Ishikawa (cell line): ENCODE measurements around the gene CTAG1A.

ENCODE experiments used
- CEBPB ChIP-seq: IDR thresholded peaks from 2 replicates; pipeline ENCODE4 v1.6.1; 2012
- CREB1 ChIP-seq: IDR thresholded peaks from 2 replicates; pipeline ENCODE4 v1.6.1; 2012; ENCODE audit warnings: low read depth
- EGR1 ChIP-seq: IDR thresholded peaks from 2 replicates; pipeline ENCODE4 v1.6.1; 2012
- EP300 ChIP-seq: IDR thresholded peaks from 2 replicates; pipeline ENCODE4 v1.6.1; 2012; ENCODE audit warnings: borderline replicate concordance
- FOXM1 ChIP-seq: IDR thresholded peaks from 2 replicates; pipeline ENCODE4 v1.6.1; 2012; ENCODE audit warnings: low read depth, borderline replicate concordance
- NFIC ChIP-seq: IDR thresholded peaks from 2 replicates; pipeline ENCODE4 v1.6.1; 2012
- RAD21 ChIP-seq: IDR thresholded peaks from 2 replicates; pipeline ENCODE4 v1.6.1; 2012; ENCODE audit warnings: low read depth
- REST ChIP-seq: IDR thresholded peaks from 2 replicates; pipeline ENCODE4 v1.6.1; 2012; ENCODE audit warnings: low read depth, mild to moderate bottlenecking
- TAF1 ChIP-seq: IDR thresholded peaks from 2 replicates; pipeline ENCODE4 v1.6.1; 2012; ENCODE audit warnings: low read depth, mild to moderate bottlenecking
- TCF12 ChIP-seq: IDR thresholded peaks from 2 replicates; pipeline ENCODE4 v1.6.1; 2012; ENCODE audit warnings: low read depth
- YY1 ChIP-seq: IDR thresholded peaks from 2 replicates; pipeline ENCODE4 v1.6.1; 2012; ENCODE audit warnings: low read depth
- ZBTB7A ChIP-seq: IDR thresholded peaks from 2 replicates; pipeline ENCODE4 v1.6.1; 2012; ENCODE audit warnings: low read depth
- TF ChIP-seq, protein P1 (sequence below): IDR thresholded peaks from 2 replicates; pipeline ENCODE4 v1.6.1; 2012
- TF ChIP-seq, protein P2 (sequence below): IDR thresholded peaks from 2 replicates; pipeline ENCODE4 v1.6.1; 2012

The CTAG1A gene

DNA sequence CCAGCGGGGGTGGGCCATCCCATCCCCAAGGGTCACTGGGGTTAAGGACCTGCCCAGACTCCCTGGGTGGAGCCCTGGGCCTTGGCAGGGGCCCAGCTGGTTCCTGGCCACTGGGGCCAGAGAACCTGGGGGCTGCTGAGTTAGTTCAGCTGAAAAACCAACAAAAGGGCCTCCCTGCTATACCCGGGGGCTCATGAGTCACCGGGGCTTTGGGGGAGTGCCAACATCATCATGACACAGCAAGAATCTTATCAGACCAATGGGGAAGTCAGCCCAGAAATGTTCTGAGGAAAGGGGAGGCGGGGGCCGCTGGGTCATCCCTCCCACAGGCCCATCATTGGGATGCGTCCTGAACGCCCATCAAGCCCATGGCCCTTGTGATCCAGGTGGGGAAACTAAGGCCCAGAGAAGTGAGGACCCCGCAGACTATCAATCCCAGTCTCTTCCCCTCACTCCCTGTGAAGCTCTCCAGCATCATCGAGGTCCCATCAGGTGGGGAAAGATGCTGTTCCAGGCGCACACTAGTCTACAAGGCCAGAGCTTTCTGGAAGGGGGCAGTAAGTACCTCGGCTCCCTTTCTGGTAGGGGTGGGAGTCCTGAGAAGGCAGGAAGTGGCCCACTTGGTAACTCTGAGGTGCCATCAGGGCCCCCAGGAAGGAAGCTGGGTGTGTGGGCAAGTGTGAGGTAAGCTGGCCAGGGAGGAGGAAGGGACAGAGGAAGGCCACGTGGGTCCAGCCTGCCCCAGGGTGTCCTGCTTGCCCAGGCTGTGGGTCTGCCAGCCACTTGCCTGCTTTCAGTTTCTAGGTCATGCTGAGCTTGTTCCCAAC lies 42.8 kb upstream of the CTAG1A start:
- TF ChIP-seq FOXM1: no peak
- TF ChIP-seq TCF12: no peak
- peak; percentile 71; the same call in 1 of the 2 replicates for TF ChIP-seq NFIC
- peak; percentile 28; the same call in 1 of the 2 replicates for TF ChIP-seq EP300
- 0 out of 2 replicates have a peak, but pooled peaks have one; percentile 60 for TF ChIP-seq ZBTB7A
- no peak for TF ChIP-seq CEBPB
- TF ChIP-seq TAF1: no peak
- TF ChIP-seq, protein P1, sequence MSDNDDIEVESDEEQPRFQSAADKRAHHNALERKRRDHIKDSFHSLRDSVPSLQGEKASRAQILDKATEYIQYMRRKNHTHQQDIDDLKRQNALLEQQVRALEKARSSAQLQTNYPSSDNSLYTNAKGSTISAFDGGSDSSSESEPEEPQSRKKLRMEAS: no peak

DNA sequence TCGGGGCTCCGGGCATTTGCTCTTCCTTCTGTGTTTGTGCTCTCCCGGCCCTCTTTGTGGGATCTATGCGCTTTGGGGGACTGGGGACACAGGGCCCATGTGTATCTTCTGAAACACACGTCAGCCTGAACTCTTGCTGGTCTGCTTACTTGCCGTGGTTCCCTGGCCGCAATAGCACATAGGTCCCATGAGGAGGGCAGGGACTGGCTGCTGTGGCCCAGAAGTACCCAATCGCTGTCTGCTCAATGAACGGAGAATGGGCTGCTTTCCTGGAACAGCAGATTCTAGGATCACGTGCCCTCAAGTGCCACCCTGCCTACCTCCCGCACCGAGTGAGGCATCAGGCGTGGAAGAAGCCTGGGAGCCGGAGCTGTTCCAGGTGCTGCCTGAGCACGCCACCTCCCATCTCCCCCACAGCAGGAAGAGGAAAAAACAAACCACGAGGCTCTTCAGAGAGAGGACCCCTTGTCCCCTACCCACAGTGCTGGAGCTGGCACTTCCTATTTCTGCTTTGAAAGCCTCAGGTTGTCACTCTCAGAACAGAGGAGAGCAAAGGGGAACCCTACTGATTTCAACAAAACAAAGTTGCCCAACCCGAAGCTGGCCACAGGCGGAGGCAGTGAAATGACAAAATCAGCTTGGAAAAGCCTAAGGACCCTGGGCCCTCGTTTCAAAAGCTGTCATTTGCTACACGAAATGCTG lies 42.1 kb upstream of the CTAG1A start:
- TF ChIP-seq FOXM1: no peak
- peak; percentile 34; the same call in 1 of the 2 replicates for TF ChIP-seq REST
- no peak for TF ChIP-seq CREB1

- no peak for TF ChIP-seq RAD21
- TF ChIP-seq, protein P2, sequence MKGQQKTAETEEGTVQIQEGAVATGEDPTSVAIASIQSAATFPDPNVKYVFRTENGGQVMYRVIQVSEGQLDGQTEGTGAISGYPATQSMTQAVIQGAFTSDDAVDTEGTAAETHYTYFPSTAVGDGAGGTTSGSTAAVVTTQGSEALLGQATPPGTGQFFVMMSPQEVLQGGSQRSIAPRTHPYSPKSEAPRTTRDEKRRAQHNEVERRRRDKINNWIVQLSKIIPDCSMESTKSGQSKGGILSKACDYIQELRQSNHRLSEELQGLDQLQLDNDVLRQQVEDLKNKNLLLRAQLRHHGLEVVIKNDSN: no peak
- no peak for TF ChIP-seq YY1
- TF ChIP-seq FOXM1: no peak
- TF ChIP-seq REST: no peak
Observed at GRCh38 chrX:154545673-154546274, 39.2 kb upstream of the CTAG1A start.

DNA sequence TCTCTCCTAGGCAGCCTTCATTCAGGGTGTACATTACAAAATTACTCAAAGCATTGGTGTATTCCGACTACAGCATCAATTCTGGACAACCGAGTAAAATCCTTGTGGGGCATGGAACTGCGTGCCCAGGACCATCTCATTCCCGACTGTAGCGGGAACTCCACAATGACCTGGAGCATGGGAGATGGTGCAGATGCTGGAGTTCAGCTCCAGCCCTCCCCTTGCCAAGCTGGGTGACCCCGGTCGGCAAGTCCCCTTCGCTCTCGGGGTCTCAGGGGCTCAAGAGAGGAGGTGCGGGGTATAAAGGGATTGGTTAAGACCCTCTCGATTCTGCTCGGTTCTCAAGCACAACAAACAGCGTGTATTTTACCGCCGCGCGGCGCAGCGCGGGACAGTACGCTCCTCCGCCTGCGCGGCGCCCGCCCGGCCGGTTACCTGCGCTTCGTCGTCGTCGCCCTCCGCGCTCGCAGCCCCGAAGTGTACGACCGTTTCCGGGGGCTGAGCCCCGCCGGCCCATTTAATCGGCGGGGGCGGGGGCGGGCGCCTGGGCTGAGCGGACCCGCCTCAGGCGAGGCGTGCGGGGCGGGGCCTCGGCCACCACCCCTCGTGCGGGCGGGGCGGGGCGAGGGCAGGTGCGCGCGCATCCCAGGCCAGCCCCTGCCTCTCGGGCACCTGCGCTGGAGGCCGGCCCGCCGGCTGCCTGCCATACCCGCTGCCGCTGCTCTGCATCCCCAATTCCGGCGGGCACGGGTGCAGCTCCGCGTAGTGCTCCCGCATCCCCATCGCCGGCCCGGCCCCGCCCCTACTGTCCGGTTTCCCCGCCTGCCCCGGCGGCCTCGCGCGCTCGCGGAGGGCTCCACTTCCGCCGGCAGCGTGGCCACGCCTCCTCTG lies 38.3 kb upstream of the CTAG1A start, which contains the start of gene G6PD:
TSS of gene G6PD (minus strand) at position 493 of the 891 bp plus-strand sequence. CDS start 691 bp downstream, outside the sequence.
- TF ChIP-seq TAF1 (peak; percentile 39; the same call in 1 of the 2 replicates), RAD21 (no peak)
- TF ChIP-seq, protein P1: peak; percentile 32

GRCh38 chrX:154547245-154548027 lies 37.5 kb upstream of the CTAG1A start, which contains the start of gene IKBKG:
IKBKG (plus strand) TSS chrX:154547620; CDS start chrX:154552003, 4,383 bp downstream.
- TF ChIP-seq EGR1: 0 out of 2 replicates have a peak, but pooled peaks have one; percentile 15
- TF ChIP-seq TAF1: no peak
